ENCODE data around the gene PANX2. TPM values are rescaled to one million over a fixed set of nuclear protein-coding genes. Genes with fewer than 3 reads are reported as not detected.
A peak's percentile ranks its signal among the peaks of the same experiment; 100 is the strongest.

Gene PANX2
- total and polyA plus RNA-seq, 4 donors = 0.39 to 14.8 (median 1.5) TPM

DNA sequence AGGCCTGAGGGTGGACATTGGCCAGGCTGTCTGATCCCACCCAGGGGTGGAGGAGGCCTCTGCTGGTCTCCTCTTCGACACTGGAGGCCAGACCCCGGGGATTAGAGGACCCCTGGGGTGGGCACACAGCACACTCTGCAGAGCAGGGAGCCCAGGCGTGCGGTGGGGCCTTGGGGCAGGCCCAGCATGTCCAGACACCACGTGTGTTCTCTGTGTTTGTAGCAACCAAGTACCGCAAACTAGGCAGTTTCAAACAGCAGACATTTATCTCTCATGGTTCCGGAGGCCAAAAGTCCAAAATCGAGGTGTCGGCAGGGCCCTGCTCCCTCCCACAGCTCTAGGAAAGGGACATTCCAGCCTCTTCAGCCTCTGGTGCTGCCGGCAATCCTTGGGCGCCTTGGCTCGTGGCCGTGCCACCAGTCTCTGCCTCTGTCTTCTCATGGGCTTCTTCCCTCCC is 1.5 kb downstream of the PANX2 start:
- Histone ChIP-seq H3K27ac (ENCODE audit: low read depth in 1 of 2, low read length in 2 of 2) (peak overlapping the region in 1 of 2 donors; percentile 40), H3K27me3 (ENCODE audit: control insufficient read depth in 4 of 4, insufficient read depth in 4 of 4, low read length in 3 of 4) (no peaks in the 10 kb centered on the region), H3K4me3 (ENCODE audit: low read depth in 1 of 3, low read length in 3 of 3) (no peak overlapping the region), H3K36me3 (ENCODE audit: control insufficient read depth in 4 of 4, insufficient read depth in 3 of 4, low read depth in 1 of 4, low read length in 3 of 4) (no peaks in the 10 kb centered on the region), H3K9me3 (ENCODE audit: control insufficient read depth in 4 of 4, low read length in 3 of 4) (no peaks in the 10 kb centered on the region), H3K4me1 (ENCODE audit: control insufficient read depth in 4 of 4, insufficient read depth in 4 of 4, low read length in 3 of 4) (peaks cover 0 to 19% (median 11%) of the 10 kb centered on the region in 4 donors), H3K9ac (ENCODE audit: low read depth in 1 of 2, low read length in 2 of 2) (no peak overlapping the region)
- DNase-seq (ENCODE audit: low spot score) = no peak
- TF ChIP-seq HNF4A (conservative IDR thresholded peaks at IDR 0.05) (peak; percentile 69 to 73), SP1 (IDR thresholded peaks at IDR 0.05) (peak; percentile 61), TAF1 (conservative IDR thresholded peaks at IDR 0.05) (no peak), YY1 (IDR thresholded peaks at IDR 0.05) (peak; percentile 70), HNF4G (IDR thresholded peaks at IDR 0.05) (no peak)
- TF ChIP-seq, protein P1, sequence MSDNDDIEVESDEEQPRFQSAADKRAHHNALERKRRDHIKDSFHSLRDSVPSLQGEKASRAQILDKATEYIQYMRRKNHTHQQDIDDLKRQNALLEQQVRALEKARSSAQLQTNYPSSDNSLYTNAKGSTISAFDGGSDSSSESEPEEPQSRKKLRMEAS (IDR thresholded peaks at IDR 0.05) = no peak
- WGBS = 46% methylated on average over 13 of the region's 13 CpGs

- H3K9ac ChIP-seq (ENCODE audit: low read depth in 1 of 2, low read length in 2 of 2) = no peak overlapping the region
- H3K4me3 ChIP-seq (ENCODE audit: low read depth in 1 of 3, low read length in 3 of 3) = no peak overlapping the region
- H3K27ac ChIP-seq (ENCODE audit: low read depth in 1 of 2, low read length in 2 of 2) = no peak overlapping the region
- WGBS = 82% methylated on average over 26 of the region's 26 CpGs
- H3K36me3 ChIP-seq (ENCODE audit: control insufficient read depth in 4 of 4, insufficient read depth in 3 of 4, low read depth in 1 of 4, low read length in 3 of 4) = peaks cover 0 to 3% (median 0%) of the 10 kb centered on the region in 4 donors
- TF ChIP-seq, protein P2, sequence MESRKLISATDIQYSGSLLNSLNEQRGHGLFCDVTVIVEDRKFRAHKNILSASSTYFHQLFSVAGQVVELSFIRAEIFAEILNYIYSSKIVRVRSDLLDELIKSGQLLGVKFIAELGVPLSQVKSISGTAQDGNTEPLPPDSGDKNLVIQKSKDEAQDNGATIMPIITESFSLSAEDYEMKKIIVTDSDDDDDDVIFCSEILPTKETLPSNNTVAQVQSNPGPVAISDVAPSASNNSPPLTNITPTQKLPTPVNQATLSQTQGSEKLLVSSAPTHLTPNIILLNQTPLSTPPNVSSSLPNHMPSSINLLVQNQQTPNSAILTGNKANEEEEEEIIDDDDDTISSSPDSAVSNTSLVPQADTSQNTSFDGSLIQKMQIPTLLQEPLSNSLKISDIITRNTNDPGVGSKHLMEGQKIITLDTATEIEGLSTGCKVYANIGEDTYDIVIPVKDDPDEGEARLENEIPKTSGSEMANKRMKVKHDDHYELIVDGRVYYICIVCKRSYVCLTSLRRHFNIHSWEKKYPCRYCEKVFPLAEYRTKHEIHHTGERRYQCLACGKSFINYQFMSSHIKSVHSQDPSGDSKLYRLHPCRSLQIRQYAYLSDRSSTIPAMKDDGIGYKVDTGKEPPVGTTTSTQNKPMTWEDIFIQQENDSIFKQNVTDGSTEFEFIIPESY (IDR thresholded peaks at IDR 0.05) = no peak
- TF ChIP-seq HNF4G (IDR thresholded peaks at IDR 0.05) (no peak), GABPA (IDR thresholded peaks at IDR 0.05 in 1 of 2, conservative IDR thresholded peaks at IDR 0.05 in 1 of 2) (no peak), FOXA2 (IDR thresholded peaks at IDR 0.05) (no peak), RAD21 (IDR thresholded peaks at IDR 0.05) (no peak), NR2F2 (IDR thresholded peaks at IDR 0.05) (no peak), HNF4A (conservative IDR thresholded peaks at IDR 0.05) (no peak), TAF1 (conservative IDR thresholded peaks at IDR 0.05) (no peak)
- TF ChIP-seq, protein P3, sequence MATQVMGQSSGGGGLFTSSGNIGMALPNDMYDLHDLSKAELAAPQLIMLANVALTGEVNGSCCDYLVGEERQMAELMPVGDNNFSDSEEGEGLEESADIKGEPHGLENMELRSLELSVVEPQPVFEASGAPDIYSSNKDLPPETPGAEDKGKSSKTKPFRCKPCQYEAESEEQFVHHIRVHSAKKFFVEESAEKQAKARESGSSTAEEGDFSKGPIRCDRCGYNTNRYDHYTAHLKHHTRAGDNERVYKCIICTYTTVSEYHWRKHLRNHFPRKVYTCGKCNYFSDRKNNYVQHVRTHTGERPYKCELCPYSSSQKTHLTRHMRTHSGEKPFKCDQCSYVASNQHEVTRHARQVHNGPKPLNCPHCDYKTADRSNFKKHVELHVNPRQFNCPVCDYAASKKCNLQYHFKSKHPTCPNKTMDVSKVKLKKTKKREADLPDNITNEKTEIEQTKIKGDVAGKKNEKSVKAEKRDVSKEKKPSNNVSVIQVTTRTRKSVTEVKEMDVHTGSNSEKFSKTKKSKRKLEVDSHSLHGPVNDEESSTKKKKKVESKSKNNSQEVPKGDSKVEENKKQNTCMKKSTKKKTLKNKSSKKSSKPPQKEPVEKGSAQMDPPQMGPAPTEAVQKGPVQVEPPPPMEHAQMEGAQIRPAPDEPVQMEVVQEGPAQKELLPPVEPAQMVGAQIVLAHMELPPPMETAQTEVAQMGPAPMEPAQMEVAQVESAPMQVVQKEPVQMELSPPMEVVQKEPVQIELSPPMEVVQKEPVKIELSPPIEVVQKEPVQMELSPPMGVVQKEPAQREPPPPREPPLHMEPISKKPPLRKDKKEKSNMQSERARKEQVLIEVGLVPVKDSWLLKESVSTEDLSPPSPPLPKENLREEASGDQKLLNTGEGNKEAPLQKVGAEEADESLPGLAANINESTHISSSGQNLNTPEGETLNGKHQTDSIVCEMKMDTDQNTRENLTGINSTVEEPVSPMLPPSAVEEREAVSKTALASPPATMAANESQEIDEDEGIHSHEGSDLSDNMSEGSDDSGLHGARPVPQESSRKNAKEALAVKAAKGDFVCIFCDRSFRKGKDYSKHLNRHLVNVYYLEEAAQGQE (IDR thresholded peaks at IDR 0.05) = no peak
- peaks cover 0 to 19% (median 11%) of the 10 kb centered on the region in 4 donors for H3K4me1 ChIP-seq (ENCODE audit: control insufficient read depth in 4 of 4, insufficient read depth in 4 of 4, low read length in 3 of 4)
- no peak for DNase-seq (ENCODE audit: low spot score)
- no peaks in the 10 kb centered on the region for H3K27me3 ChIP-seq (ENCODE audit: control insufficient read depth in 4 of 4, insufficient read depth in 4 of 4, low read length in 3 of 4)
- no peaks in the 10 kb centered on the region for H3K9me3 ChIP-seq (ENCODE audit: control insufficient read depth in 4 of 4, low read length in 3 of 4)
Measured at GRCh38 chr22:50173311-50173982, 2.9 kb downstream of the PANX2 start.
